ENCODE data around the gene TTI1. TPM values are rescaled to one million over a fixed set of nuclear protein-coding genes. Genes with fewer than 3 reads are reported as not detected.

The TTI1 gene
- polyA plus RNA-seq, 3 donors: 6.4 to 9.1 (median 8.8) TPM

DNA sequence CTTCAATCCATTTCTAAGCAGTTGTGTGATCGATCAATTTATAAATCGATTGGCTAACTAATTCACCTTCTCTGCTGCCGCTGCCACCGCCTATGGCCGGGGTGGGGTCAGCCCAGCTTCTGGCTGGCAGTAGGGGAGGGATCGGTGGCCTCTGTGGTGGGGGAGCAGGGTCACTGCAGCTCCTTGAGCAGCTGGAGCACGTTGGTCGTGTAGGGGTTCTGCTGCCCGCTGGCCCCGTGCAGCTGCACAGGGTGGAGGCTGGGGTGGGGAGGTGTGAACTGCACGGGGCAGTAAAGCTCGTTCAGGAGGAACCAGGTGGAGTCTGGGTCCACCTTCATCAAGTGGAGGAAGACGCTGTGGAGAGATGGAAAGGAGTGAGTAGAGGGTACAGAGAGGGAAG is 50.0 kb downstream of the TTI1 start:
- DNase-seq: peak in 1 of 3 donors; percentile 1
- Histone ChIP-seq H3K27me3 (ENCODE audit: control insufficient read depth in 2 of 2, insufficient read depth in 2 of 2, low read length in 2 of 2) (no peaks in the 10 kb centered on the region), H3K36me3 (replicated peaks in 1 of 2; ENCODE audit: control insufficient read depth in 1 of 2, insufficient read depth in 2 of 2, low read length in 2 of 2) (peaks cover 24 to 64% of the 10 kb centered on the region in 2 donors), H3K27ac (ENCODE audit: low read depth in 1 of 2, low read length in 2 of 2) (no peak overlapping the region), H3K4me2 (replicated peaks; ENCODE audit: extremely low read depth, low read length, poor library complexity, severe bottlenecking) (no peak overlapping the region), H3K9me3 (replicated peaks in 1 of 2; ENCODE audit: control insufficient read depth in 1 of 2, insufficient read depth in 1 of 2, low read length in 2 of 2) (no peaks in the 10 kb centered on the region), H4K20me1 (ENCODE audit: insufficient read depth, low read length) (no peaks in the 10 kb centered on the region), H3K9ac (ENCODE audit: insufficient read depth, low read length, poor library complexity, severe bottlenecking) (no peak overlapping the region), H3K4me1 (ENCODE audit: control insufficient read depth in 1 of 2, insufficient read depth in 2 of 2, low read length in 2 of 2) (no peaks in the 10 kb centered on the region), H2AFZ (ENCODE audit: insufficient read depth, low read depth, low read length, poor library complexity, severe bottlenecking) (no peak overlapping the region), H3K79me2 (ENCODE audit: insufficient read depth, low read length) (no peaks in the 10 kb centered on the region), H3K4me3 (replicated peaks in 1 of 3; ENCODE audit: low read depth in 2 of 3, low read length in 3 of 3) (no peak overlapping the region)
- peaks cover 0 to 5% (median 2%) of the 10 kb centered on the region in 3 donors for H3K27me3 Mint-ChIP-seq (ENCODE audit: low read depth in 3 of 3)
- no peaks in the 10 kb centered on the region for H3K4me1 Mint-ChIP-seq
- H3K9me3 Mint-ChIP-seq: no peaks in the 10 kb centered on the region
- peaks cover 42 to 55% of the 10 kb centered on the region in 2 donors for H3K36me3 Mint-ChIP-seq
- WGBS (ENCODE audit: insufficient coverage): 90% methylated on average over 6 of the region's 13 CpGs
- no peak overlapping the region for H3K4me3 Mint-ChIP-seq
- peak overlapping the region in 3 of 7 donors; percentile 22 to 83 (median 68) for H3K27ac Mint-ChIP-seq
- intact Hi-C loops (cut with micrococcal nuclease): no loop called here
- TF ChIP-seq, protein P1, sequence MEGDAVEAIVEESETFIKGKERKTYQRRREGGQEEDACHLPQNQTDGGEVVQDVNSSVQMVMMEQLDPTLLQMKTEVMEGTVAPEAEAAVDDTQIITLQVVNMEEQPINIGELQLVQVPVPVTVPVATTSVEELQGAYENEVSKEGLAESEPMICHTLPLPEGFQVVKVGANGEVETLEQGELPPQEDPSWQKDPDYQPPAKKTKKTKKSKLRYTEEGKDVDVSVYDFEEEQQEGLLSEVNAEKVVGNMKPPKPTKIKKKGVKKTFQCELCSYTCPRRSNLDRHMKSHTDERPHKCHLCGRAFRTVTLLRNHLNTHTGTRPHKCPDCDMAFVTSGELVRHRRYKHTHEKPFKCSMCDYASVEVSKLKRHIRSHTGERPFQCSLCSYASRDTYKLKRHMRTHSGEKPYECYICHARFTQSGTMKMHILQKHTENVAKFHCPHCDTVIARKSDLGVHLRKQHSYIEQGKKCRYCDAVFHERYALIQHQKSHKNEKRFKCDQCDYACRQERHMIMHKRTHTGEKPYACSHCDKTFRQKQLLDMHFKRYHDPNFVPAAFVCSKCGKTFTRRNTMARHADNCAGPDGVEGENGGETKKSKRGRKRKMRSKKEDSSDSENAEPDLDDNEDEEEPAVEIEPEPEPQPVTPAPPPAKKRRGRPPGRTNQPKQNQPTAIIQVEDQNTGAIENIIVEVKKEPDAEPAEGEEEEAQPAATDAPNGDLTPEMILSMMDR (IDR thresholded peaks at IDR 0.05): no peak

DNA sequence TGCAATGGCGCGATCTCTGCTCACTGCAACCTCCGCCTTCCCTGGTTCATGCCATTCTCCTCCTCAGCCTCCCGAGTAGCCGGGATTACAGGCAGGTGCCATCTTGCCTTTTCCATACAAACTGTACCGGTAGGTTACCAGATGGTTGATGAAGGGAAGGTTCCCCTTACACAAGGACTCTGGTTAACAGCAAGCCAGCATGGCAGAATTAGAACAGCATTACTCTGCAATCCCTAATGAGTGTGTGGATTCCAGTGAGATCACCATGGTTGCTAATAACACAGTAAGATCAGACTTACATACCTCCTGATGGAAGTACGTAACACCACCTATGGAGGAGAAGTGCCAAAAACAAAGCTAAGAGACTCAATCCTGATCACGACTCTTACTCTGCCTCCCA is 51.7 kb downstream of the TTI1 start:
- H3K36me3 Mint-ChIP-seq: peaks cover 31 to 39% of the 10 kb centered on the region in 2 donors

More for the DNA sequence above, 51.7 kb downstream of the TTI1 start:
- H3K4me1 Mint-ChIP-seq: no peaks in the 10 kb centered on the region
- Histone ChIP-seq H3K79me2 (ENCODE audit: insufficient read depth, low read length) (no peaks in the 10 kb centered on the region), H3K4me2 (replicated peaks; ENCODE audit: extremely low read depth, low read length, poor library complexity, severe bottlenecking) (no peak overlapping the region), H3K9me3 (replicated peaks in 1 of 2; ENCODE audit: control insufficient read depth in 1 of 2, insufficient read depth in 1 of 2, low read length in 2 of 2) (no peaks in the 10 kb centered on the region), H2AFZ (ENCODE audit: insufficient read depth, low read depth, low read length, poor library complexity, severe bottlenecking) (no peak overlapping the region), H3K27ac (ENCODE audit: low read depth in 1 of 2, low read length in 2 of 2) (no peak overlapping the region), H3K27me3 (ENCODE audit: control insufficient read depth in 2 of 2, insufficient read depth in 2 of 2, low read length in 2 of 2) (peaks cover 0 to 2% of the 10 kb centered on the region in 2 donors), H3K4me3 (replicated peaks in 1 of 3; ENCODE audit: low read depth in 2 of 3, low read length in 3 of 3) (no peak overlapping the region), H3K9ac (ENCODE audit: insufficient read depth, low read length, poor library complexity, severe bottlenecking) (no peak overlapping the region), H3K4me1 (ENCODE audit: control insufficient read depth in 1 of 2, insufficient read depth in 2 of 2, low read length in 2 of 2) (no peaks in the 10 kb centered on the region), H4K20me1 (ENCODE audit: insufficient read depth, low read length) (no peaks in the 10 kb centered on the region), H3K36me3 (replicated peaks in 1 of 2; ENCODE audit: control insufficient read depth in 1 of 2, insufficient read depth in 2 of 2, low read length in 2 of 2) (peaks cover 11 to 47% of the 10 kb centered on the region in 2 donors)
- H3K27ac Mint-ChIP-seq: no peak overlapping the region
- TF ChIP-seq, protein P1 (IDR thresholded peaks at IDR 0.05): no peak
- DNase-seq: peak in 1 of 3 donors; percentile 0
- no CpG with 5 or more reads among the region's 8 CpGs for WGBS (ENCODE audit: insufficient coverage)
- H3K9me3 Mint-ChIP-seq: peaks cover 0 to 2% (median 0%) of the 10 kb centered on the region in 7 donors
- H3K4me3 Mint-ChIP-seq: no peak overlapping the region
- intact Hi-C loops (cut with micrococcal nuclease): no loop called here
- peaks cover 8 to 14% (median 8%) of the 10 kb centered on the region in 3 donors for H3K27me3 Mint-ChIP-seq (ENCODE audit: low read depth in 3 of 3)
